H1 (cell line): ENCODE measurements around the gene CST6. TPM values are rescaled to one million over a fixed set of nuclear protein-coding genes. Genes with fewer than 3 reads are reported as not detected.

Experiments used
- ASH2L ChIP-seq: fragments of 200-600, 300-600 bp; sonication (generic); IDR thresholded peaks from one replicate; pipeline ENCODE4 v1.7.1; 2017; ENCODE audit warnings: low read length
- BACH1 ChIP-seq: IDR thresholded peaks from 2 replicates; pipeline ENCODE4 v1.6.1; 2012; ENCODE audit warnings: low read length, improper control_type of control experiment
- CTBP2 ChIP-seq: IDR thresholded peaks from 2 replicates; pipeline ENCODE4 v1.7.0; 2011; ENCODE audit warnings: borderline replicate concordance, mild to moderate bottlenecking, moderate library complexity, mixed read lengths, low read length; ENCODE audit not compliant: insufficient read depth, insufficient read length
- KDM1A ChIP-seq: fragments of 200-600, 300-600 bp; sonication (generic); IDR thresholded peaks from 2 replicates; pipeline ENCODE4 v1.7.1; 2016; ENCODE audit warnings: mild to moderate bottlenecking, low read length, borderline replicate concordance
- PHF8 ChIP-seq: fragments of 200-600 bp; sonication (generic); conservative IDR thresholded peaks from 2 replicates; pipeline ENCODE4 v1.7.1; 2012; ENCODE audit warnings: low read depth, mild to moderate bottlenecking, inconsistent platforms, low read length, moderate library complexity
- RAD21 ChIP-seq, 2 experiments: IDR thresholded peaks in 1 of 2; conservative IDR thresholded peaks in 1 of 2; 2 replicates each; pipeline ENCODE4 v1.6.1; 2011; ENCODE audit warnings: low read depth in 2 of 2, low read length in 2 of 2, improper control_type of control experiment in 1 of 2, inconsistent platforms in 1 of 2, mild to moderate bottlenecking in 1 of 2, moderate library complexity in 1 of 2
- TAF7 ChIP-seq: optimal IDR thresholded peaks from 2 replicates; pipeline ENCODE3; 2011; ENCODE audit warnings: low read depth, mild to moderate bottlenecking, inconsistent platforms, low read length, moderate library complexity, borderline replicate concordance
- YY1 ChIP-seq: IDR thresholded peaks from 2 replicates; pipeline ENCODE4 v1.6.1; 2011; ENCODE audit warnings: low read depth, mild to moderate bottlenecking, low read length
- polyA plus RNA-seq, 7 experiments: library from polyadenylated mRNA; depleted of rRNA in 3 of 7; stranded (reverse) in 5 of 7; unstranded in 2 of 7; fragments of >200 nt in 5 of 7; fragments of 200-250 nt in 2 of 7; gene quantifications; 1 replicate in 5 of 7; 2 replicates in 1 of 7; 4 replicates in 1 of 7; pipeline versions ENCODE4 v1.2.1 to v1.2.3, GENCODE V29; 2011 to 2013; ENCODE audit warnings: missing spikeins in 2 of 7, mixed read lengths in 2 of 7
- total RNA-seq: library from RNA; stranded (reverse); fragmentation: NEBNext Ultra II Directional; extraction: Animal tissue kit (Norgen Biotek cat#: 25700); gene quantifications from 2 replicates; pipeline ENCODE4 v1.2.1, GENCODE V29; 2021
- TF ChIP-seq, protein P1 (sequence below): fragments of 300-600 bp; sonication (generic); IDR thresholded peaks from 2 replicates; pipeline ENCODE4 v1.7.1; 2012; ENCODE audit warnings: low read length, moderate library complexity, mild to moderate bottlenecking, inconsistent platforms; ENCODE audit not compliant: insufficient replicate concordance
- TF ChIP-seq, protein P2 (sequence below): IDR thresholded peaks from 2 replicates; pipeline ENCODE4 v1.6.1; 2012; ENCODE audit warnings: low read length, inconsistent platforms

Gene CST6
- total and polyA plus RNA-seq, 2 of the 8 experiments (the other 6 are each of a cell fraction or from before 2014, with no cell fraction given) = 1.6 to 7.6 TPM

- TF ChIP-seq, protein P1, sequence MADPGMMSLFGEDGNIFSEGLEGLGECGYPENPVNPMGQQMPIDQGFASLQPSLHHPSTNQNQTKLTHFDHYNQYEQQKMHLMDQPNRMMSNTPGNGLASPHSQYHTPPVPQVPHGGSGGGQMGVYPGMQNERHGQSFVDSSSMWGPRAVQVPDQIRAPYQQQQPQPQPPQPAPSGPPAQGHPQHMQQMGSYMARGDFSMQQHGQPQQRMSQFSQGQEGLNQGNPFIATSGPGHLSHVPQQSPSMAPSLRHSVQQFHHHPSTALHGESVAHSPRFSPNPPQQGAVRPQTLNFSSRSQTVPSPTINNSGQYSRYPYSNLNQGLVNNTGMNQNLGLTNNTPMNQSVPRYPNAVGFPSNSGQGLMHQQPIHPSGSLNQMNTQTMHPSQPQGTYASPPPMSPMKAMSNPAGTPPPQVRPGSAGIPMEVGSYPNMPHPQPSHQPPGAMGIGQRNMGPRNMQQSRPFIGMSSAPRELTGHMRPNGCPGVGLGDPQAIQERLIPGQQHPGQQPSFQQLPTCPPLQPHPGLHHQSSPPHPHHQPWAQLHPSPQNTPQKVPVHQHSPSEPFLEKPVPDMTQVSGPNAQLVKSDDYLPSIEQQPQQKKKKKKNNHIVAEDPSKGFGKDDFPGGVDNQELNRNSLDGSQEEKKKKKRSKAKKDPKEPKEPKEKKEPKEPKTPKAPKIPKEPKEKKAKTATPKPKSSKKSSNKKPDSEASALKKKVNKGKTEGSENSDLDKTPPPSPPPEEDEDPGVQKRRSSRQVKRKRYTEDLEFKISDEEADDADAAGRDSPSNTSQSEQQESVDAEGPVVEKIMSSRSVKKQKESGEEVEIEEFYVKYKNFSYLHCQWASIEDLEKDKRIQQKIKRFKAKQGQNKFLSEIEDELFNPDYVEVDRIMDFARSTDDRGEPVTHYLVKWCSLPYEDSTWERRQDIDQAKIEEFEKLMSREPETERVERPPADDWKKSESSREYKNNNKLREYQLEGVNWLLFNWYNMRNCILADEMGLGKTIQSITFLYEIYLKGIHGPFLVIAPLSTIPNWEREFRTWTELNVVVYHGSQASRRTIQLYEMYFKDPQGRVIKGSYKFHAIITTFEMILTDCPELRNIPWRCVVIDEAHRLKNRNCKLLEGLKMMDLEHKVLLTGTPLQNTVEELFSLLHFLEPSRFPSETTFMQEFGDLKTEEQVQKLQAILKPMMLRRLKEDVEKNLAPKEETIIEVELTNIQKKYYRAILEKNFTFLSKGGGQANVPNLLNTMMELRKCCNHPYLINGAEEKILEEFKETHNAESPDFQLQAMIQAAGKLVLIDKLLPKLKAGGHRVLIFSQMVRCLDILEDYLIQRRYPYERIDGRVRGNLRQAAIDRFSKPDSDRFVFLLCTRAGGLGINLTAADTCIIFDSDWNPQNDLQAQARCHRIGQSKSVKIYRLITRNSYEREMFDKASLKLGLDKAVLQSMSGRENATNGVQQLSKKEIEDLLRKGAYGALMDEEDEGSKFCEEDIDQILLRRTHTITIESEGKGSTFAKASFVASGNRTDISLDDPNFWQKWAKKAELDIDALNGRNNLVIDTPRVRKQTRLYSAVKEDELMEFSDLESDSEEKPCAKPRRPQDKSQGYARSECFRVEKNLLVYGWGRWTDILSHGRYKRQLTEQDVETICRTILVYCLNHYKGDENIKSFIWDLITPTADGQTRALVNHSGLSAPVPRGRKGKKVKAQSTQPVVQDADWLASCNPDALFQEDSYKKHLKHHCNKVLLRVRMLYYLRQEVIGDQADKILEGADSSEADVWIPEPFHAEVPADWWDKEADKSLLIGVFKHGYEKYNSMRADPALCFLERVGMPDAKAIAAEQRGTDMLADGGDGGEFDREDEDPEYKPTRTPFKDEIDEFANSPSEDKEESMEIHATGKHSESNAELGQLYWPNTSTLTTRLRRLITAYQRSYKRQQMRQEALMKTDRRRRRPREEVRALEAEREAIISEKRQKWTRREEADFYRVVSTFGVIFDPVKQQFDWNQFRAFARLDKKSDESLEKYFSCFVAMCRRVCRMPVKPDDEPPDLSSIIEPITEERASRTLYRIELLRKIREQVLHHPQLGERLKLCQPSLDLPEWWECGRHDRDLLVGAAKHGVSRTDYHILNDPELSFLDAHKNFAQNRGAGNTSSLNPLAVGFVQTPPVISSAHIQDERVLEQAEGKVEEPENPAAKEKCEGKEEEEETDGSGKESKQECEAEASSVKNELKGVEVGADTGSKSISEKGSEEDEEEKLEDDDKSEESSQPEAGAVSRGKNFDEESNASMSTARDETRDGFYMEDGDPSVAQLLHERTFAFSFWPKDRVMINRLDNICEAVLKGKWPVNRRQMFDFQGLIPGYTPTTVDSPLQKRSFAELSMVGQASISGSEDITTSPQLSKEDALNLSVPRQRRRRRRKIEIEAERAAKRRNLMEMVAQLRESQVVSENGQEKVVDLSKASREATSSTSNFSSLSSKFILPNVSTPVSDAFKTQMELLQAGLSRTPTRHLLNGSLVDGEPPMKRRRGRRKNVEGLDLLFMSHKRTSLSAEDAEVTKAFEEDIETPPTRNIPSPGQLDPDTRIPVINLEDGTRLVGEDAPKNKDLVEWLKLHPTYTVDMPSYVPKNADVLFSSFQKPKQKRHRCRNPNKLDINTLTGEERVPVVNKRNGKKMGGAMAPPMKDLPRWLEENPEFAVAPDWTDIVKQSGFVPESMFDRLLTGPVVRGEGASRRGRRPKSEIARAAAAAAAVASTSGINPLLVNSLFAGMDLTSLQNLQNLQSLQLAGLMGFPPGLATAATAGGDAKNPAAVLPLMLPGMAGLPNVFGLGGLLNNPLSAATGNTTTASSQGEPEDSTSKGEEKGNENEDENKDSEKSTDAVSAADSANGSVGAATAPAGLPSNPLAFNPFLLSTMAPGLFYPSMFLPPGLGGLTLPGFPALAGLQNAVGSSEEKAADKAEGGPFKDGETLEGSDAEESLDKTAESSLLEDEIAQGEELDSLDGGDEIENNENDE = no peak
- TF ChIP-seq CTBP2 (no peak), PHF8 (no peak), KDM1A (no peak), RAD21 (IDR thresholded peaks at IDR 0.05 in 1 of 2, conservative IDR thresholded peaks at IDR 0.05 in 1 of 2; ENCODE audit: low read depth in 2 of 2, low read length in 2 of 2) (no peak), TAF7 (no peak), YY1 (no peak), BACH1 (no peak), ASH2L (no peak)
- TF ChIP-seq, protein P2, sequence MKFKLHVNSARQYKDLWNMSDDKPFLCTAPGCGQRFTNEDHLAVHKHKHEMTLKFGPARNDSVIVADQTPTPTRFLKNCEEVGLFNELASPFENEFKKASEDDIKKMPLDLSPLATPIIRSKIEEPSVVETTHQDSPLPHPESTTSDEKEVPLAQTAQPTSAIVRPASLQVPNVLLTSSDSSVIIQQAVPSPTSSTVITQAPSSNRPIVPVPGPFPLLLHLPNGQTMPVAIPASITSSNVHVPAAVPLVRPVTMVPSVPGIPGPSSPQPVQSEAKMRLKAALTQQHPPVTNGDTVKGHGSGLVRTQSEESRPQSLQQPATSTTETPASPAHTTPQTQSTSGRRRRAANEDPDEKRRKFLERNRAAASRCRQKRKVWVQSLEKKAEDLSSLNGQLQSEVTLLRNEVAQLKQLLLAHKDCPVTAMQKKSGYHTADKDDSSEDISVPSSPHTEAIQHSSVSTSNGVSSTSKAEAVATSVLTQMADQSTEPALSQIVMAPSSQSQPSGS = no peak
Observed at GRCh38 chr11:66046901-66047300, 35.1 kb downstream of the CST6 start (continued).
